Measurements from ENCODE around the gene EIF6.
"Not testable (repeated sequence)": the region's sequence is repeated elsewhere in the genome, so short reads cannot be mapped to it uniquely, and the experiment has no call there.

EIF6 gene

DNA sequence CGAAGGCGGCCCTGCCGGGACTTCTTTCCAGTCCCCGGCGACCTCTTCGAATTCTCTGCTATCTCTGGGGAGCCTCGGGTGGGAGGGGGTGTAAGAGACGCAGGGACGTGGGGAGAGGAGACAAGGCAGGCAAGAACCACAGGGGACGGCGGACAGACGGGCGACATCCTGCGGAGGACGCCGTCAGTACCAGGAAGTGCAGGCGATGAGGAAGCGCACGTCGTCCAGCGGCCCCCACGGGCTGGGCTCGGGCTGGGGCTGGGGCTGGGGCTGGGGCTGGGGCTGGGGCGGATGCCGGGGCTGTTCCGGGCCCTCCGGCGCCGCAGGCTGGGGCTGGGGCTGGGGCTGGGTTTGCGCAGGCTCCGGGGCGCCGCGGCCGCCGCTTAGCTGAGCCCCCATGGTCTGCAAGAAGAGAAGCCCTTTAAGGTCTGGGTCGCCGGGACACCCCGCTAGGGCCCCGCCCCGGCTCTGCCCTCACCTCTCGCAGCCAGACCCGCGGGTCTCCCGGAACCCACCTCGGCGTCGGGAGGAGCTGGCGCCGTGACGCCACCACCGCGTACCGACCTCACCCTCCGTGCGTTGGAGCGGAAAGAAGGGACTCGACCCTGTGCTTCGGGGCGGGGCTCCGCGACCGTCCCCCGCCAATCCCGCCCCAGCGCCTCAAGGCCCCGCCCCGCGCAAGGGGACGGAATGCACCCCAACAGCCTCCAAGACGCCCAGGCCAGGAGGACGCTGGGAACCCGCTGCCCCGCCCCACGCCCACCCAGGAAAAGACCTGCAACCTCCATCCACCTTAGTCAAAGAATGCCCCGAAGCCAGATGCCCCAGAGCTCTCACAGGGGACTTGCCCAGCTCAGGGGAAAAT is 6.8 kb downstream of the EIF6 start, which contains the start of gene MMP24OS:
MMP24OS (minus strand) TSS at position 592 of the 865 bp plus-strand sequence; CDS start at position 399, 193 bp downstream.
- peak; percentile 85 for DNase-seq

DNA sequence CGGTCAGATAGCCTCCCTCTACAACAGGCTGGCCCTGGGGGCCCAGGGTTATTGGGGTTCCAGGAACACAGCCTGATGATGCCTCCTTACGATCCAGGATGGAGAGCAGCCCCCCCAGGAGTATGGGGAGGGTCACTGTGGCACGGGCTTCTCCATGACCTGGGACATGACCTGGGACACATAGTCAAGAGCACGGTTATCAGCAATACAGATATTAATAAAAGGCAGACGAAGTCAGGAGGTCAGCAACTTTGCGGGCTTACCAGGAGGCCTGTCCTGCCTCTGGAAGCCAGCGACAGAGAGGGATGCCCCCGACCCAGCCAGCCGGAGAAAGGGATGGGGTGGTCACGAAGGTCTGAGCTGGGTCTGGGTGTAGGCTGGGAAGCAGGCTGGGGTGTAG is 7.4 kb downstream of the EIF6 start:
- DNase-seq, result no peak

DNA sequence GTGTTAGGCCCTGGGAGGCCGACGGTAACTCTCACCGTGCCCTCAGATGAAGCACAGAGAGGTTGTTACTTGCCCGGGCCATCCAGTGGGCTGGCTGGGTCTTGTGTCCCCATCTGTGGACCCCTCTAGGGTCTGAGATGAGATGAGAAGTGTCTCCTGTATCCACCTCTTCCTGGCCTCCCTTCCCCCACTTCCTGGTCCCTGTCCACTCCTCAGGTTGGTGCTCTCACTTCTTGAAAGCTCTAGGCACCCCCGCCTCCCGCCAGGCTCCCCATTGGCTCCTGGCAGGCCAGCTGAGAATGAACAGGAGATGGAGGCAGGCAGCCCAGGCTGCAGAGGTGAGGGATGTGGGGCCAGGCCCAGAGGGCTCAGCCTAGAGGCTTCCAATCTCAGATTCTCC is 8.2 kb downstream of the EIF6 start:
- DNase-seq, result no peak

DNA sequence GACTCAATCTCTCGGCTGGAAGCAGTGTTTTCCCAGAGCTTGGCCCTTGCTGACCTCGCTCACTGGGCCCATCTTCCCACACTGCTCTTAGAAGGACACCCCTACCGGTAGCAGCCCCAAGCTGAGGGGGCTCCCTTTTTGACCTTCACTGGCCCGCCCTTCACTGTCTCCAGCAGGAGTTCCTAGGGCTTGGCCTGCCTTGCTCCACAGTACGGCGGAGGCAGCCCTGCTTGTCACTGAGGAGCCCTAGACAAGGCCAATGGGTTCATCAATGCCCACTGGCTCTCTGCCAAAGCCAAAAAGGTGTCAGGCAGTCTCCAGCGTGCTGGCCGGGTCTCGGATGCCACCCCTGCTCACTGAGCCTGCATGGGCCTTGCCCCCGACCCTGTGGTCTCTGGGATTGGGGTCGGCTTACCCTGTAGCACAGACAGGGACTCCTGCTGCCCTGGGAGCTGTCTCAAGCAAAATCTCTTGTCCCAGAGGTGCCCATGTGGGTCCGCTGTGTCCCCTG is 8.8 kb downstream of the EIF6 start:
- DNase-seq, result no peak

DNA sequence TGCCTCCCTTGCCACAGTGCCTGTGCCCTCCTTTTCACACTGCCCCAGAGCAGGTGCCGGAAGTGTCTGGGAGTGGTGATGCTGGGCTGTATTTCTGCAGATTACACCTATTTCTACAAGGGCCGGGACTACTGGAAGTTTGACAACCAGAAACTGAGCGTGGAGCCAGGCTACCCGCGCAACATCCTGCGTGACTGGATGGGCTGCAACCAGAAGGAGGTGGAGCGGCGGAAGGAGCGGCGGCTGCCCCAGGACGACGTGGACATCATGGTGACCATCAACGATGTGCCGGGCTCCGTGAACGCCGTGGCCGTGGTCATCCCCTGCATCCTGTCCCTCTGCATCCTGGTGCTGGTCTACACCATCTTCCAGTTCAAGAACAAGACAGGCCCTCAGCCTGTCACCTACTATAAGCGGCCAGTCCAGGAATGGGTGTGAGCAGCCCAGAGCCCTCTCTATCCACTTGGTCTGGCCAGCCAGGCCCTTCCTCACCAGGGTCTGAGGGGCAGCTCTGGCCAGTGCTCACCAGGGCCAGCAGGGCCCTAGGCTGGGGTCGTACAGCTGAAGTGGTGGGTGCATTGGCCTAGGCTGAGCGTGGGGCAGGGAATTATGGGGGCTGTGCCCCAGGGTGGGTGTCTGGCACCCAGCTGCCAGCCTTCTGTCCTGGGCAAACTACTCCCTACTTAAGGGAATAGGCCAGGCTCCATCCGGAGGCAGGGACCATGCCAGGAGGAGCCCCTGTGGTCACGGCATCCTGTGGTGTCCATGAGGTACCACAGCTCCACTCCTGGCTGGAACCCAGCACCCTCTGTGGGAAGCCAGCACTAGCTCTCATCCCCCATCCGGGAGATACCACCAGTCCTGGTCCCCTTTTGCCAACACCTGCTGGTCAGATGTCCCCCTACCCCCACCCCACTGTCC is 10.1 kb downstream of the EIF6 start:
- no peak for DNase-seq

DNA sequence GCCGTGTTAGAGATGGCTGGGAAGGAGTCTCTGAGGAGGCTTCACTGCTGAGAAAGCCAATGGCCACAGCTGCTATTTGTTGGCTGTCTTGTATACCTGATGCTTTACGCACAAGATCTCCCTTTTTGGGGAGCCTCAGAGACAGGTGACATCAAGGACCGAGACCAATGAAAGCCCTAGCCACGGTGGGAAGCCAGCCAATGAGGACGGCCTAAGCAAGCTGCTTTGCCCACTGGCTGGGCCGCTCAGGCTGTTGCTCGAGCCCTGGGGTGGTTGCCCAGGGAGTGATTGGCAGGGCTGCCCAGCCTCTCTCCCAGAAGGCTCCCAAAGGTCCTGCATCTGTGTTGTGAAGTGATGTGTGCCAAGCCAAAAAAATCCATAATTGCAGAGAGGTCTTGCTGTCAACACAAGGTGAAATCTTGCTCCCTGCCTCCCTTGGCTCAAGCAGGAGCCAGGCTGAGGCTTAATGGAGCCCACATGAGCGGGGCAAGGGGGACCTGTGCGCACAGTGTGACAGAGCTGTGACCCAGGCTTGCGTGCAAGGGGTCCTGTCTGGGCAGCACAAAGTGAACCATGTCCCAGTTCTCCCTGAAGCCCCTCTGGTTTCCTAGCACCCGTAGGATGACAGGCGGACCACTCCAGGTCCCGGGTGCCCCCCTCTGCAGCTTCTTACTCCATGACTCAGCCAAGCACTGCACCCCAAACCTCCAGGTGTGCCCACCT is 11.0 kb downstream of the EIF6 start:
- no peak for DNase-seq

DNA sequence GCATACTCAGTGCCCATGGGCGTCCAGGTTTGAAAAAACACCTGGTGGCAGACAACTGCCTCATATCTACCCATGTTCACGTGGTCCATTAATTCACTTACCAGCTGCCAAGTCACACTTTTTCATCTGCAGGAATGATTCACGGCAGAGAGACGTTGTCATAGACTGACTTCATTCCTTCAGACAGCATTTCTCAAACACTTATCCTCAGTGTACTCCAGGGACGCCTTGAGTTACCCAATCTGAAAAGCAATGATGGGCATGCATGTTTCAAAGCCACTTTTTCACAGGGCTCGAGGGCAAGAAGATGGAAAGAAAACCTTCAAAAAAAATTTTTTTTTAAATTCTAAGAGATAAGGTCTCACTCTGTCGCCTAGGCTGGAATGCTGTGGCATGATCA is 12.7 kb downstream of the EIF6 start:
- peak; percentile 28 for DNase-seq

DNA sequence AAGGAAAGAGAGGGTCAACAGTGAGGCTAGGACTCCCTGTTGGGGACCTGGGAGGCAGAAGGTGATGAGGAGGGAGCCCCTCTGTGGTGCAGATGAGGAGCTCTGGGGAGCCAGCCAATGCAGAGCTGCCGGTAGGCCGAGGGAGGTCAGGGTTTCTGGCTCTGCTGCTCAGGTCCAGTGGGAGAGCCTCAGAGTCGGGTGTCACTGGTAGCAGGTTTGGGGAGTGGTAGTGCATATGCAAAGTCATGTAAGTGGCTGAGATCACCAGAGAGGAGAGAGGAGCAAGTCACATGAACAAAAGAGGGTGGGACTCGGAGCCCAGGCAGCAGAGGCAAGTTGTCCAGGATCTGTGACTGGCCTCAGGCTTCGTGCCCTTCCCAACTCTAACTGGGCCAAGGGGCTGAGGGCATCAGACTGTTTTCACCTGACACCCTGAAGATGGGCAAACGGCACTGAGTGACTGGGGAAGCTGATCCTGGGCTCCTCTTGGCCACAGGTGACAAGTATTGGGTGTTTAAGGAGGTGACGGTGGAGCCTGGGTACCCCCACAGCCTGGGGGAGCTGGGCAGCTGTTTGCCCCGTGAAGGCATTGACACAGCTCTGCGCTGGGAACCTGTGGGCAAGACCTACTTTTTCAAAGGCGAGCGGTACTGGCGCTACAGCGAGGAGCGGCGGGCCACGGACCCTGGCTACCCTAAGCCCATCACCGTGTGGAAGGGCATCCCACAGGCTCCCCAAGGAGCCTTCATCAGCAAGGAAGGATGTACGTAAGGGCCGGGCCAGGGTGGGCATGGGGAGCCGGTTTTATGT is 13.3 kb downstream of the EIF6 start:
- no peak for DNase-seq

DNA sequence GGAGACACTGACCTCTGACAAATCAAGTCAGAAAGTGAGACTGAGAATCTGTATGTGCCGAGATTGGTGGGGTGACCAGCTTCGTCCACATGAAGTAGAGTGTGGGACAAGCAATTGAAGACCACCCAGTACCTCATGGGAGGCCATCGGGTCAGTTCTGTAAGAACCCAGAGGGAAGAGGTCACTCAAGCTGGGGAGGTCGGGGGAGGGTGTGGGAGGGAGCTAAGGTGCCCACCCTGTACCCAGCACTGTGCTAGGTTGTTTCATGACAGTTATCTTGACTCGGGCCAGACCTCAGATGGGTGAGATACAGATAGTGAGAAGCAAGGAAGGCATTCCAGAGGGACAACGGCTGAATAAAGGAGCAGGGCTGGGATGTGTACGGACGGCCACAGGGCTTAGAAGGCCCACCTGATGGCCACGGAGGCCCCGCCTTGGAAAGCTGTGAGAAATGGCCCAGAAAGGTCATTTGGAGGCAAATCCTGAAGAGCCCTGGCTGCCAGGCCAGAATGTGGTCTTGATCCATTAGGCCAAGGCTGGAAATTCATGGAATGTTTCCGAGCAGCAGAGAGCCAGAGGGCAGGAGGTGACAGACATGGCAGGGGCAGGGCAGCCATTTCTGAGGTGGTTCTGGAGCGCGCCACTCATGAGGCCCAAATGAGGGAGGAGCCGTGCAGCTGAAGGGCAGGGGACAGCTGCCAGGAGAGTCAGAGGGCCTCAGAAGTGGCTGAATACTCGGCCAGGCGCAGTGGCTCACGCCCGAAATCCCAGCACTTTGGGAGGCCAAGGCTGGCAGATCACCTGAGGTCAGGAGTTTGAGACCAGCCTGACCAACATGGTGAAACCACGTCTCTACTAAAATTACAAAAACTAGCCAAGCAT is 14.3 kb downstream of the EIF6 start:
- no peak for DNase-seq

DNA sequence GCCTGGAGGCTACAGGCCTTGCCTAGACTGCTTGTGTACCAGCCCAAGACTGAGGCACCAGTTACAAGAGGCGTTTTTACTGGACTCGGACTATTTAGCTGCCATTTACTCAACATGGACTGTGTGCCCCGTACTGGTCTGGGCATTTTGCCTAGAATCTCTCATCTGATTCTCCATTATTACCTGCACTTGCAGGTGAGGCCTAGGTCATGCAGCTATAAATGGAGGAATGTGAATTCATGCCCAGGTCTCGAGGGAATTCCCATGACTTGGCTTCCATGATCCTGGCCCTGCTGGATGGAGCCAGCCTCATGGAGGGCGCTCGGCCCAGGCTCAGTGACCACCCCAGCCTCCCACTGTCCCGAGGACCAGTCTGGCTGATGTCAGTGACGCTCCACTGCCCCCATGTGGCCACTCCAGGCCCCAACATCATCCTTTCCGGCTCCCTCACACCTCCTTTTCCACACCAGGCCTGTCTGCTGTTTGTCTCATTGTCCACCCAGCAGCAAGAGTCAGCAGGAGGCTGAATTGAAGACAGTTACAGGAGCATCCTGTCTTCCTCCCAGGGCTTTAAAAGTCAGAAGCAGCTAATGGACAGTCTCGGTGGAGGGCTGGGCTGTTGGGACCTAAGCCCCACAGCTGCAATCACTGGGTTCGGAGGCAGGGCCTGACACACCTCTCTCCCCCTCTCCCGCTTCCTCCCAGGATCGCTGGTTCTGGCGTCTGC is 15.4 kb downstream of the EIF6 start:
- DNase-seq, result peak; percentile 54

DNA sequence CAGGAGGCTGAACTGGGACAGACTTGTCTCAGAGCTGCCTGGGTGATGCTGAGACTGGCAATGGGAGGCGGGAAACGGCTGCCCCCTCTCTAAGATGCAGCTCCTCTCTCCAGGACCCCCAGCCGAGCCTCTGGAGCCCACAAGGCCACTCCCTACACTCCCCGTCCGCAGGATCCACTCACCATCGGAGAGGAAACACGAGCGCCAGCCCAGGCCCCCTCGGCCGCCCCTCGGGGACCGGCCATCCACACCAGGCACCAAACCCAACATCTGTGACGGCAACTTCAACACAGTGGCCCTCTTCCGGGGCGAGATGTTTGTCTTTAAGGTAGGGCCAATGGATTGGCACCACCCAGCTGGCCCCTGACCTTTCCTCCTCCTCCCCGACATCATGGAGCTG is 17.5 kb downstream of the EIF6 start:
- no peak for DNase-seq

DNA sequence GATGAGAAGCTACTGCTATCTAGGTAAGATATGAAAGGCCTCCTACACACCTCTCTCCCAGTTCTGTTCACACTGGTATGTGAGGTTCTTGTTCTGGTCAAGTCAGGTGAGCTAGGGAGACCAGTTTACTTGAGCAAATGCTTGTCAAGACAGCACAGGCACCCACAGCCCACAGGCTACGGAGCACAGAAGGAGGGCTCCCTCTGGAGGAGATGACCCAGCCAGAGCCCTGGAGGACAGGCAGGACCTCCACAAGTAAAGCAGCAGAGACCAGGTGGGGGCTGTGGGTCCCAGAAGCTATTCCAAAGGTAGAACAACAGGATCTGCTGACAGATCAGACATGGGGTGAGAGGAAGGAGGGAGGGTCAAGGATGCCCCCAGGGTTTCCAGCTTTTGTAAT is 19.8 kb downstream of the EIF6 start:
- DNase-seq, result no peak

DNA sequence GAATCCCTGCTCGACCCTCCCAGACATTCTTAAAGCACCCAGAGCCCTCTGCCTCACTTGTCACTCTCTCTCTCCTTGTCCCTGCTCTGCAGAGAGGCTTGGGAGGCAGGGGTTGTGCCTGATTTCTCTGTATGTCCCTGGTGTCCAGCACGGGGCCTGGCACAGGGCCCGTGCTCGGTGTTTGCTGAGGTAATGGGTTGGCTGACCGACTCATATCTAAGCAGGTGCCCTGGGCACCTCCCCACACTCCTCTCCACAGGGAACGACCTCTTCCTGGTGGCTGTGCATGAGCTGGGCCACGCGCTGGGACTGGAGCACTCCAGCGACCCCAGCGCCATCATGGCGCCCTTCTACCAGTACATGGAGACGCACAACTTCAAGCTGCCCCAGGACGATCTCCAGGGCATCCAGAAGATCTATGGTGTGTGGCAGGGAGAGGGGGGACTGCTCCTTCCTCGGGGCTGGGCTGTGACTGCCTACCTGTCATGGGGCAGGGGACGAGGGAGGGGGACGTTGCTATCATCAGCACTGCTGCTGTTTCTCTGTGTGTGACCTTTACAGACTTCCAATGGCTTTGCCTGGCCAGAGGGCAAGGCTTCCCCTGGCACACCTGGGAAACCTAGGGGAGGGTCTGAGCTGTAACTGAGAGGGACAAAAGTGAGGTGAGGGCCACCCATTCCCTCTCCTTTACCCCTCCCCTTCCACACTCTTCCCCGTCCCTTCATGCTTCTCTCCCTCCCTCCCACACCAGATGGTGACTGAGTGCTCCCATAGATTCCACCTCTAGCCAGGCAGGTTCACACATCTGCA is 20.8 kb downstream of the EIF6 start:
- DNase-seq, result no peak

DNA sequence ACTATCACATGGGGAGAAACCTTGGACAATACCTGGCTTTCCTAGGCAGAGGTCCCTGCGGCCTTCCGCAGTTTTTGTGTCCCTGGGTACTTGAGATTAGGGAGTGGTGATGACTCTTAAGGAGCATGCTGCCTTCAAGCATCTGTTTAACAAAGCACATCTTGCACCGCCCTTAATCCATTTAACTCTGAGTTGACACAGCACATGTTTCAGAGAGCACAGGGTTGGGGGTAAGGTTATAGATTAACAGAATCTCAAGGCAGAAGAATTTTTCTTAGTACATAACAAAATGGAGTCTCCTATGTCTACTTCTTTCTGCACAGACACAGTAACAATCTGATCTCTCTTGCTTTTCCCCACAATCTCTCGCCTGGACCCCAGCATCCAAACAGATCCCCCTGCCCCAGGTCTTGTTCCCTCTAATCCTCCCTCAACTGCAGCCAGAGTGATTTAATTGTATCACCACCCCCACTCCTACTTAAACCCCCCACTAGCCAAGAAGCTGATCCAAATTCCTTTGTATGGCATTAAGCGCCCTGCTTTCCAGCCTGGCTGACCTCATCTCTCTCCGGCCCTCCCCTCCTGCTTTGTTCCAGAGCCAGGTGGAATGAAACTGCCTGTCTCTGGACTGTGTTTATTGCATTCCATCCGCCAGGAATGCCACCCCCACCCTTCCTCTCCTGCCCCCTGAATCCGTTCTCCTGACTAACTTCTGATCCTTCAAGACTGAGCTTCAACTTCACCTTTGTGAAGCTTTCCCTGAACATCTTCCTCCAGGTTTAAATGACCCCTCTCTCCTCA is 21.6 kb downstream of the EIF6 start:
- DNase-seq, result peak; percentile 77

DNA sequence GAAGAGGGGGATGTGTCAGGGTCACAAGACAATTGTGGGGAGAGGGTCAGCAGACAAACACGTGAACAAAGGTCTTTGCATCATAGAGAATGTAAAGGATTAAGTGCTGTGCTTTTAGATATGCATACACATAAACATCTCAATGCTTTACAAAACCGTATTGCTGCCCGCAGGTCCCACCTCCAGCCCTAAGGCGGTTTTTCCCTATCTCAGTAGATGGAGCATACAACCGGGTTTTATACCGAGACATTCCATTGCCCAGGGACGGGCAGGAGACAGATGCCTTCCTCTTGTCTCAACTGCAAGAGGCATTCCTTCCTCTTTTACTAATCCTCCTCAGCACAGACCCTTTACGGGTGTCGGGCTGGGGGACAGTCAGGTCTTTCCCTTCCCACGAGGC is 22.3 kb downstream of the EIF6 start:
- DNase-seq, result not testable (repeated sequence)

DNA sequence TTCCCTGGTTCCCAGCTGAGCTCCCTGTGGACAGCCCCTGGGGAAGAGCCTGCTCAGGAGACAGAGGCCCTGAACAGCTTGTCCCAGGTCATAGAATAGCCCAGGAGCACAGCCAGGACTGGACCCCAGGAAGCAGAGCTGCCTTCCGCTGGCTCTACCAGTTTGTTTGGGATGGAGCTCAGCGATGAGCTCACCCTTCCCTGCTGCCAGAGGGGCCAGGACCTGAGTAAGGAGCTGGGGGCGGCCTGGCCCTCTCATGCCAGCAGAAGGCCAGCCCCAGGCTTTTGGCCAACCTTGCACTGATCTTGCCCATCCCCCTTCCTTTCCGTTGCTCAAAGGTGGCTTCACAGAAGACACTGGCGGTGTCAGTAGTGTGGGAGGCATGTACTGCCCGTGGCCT is 24.1 kb downstream of the EIF6 start:
- no peak for DNase-seq

DNA sequence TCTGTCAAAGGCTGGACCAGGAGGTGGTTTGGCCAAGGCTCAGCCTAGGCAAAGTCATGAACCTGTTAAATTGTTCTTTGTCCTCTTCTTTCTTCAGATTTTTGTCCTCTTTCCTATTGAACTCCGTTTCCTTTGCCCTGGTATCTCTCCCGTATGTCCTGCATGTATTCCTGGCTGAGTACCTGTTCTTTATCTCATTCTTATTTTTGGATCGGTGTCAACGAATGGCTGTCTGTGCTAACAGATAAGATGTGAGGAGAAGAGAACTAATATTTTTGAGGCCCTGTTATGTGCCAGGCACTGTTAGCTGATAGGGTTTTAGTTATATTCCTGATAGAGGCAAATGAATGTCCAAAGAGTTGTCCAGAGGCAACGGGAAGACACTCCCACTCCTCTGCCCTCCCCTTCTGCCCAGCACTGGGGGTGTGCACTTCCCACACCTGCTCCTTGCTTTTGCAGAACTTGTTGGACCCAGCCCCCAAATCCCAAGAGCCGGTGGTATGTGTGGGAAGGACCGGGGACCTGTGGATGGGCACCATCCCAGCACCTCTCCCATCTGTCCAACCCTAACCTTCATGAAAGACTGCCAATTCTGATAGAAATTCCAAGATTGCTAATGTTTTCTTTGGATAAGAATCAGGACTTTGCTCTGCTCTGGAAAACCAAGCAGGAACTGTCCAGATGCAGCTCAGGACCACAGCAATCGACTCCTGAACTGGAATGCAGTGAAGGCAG is 27.2 kb downstream of the EIF6 start:
- peak; percentile 39 for DNase-seq

Measured in fibroblast of skin of right quadriceps (primary cell).